ENCODE data around the gene SHPK.

GRCh38 chr17:3666516-3666915 is 30.5 kb upstream of the SHPK start:
- TF ChIP-seq CTCF (conservative IDR thresholded peaks at IDR 0.05) (no peak), EZH2 (IDR thresholded peaks at IDR 0.05; ENCODE audit: low read depth) (no peak)

Data from PC-9 (cell line).